T-cell (primary cell): ENCODE measurements around the gene OR13J1. TPM values are rescaled to one million over a fixed set of nuclear protein-coding genes. Genes with fewer than 3 reads are reported as not detected.
"Not testable (repeated sequence)": the region's sequence is repeated elsewhere in the genome, so short reads cannot be mapped to it uniquely, and the experiment has no call there.

Experiments
- ATAC-seq, 4 experiments: fragments of 200-7000 bp in 3 of 4; fragments of 150-1000 bp in 1 of 4; cut with Tn5 transposase; replicated peaks in 1 of 4; 1 replicate in 3 of 4; 2 replicates in 1 of 4; pipeline ENCODE4 v1.10.0; 2021; ENCODE audit warnings: moderate library complexity in 3 of 4, mild to moderate bottlenecking in 2 of 4, moderate number of reproducible peaks in 1 of 4
- CTCF ChIA-PET, 2 donors: fragments of 300-600 bp; sonication (Branson Sonifier 250); formaldehyde crosslinking; loops; one replicate each; lab custom pipeline; 2022; ENCODE audit warnings: antibody characterized with exemption in 2 of 2; lab: Charles Lee
- POLR2A ChIA-PET, 2 donors: fragments of 300-600 bp; sonication (Branson Sonifier 250); formaldehyde crosslinking; loops; one replicate each; lab custom pipeline; 2022; ENCODE audit warnings: antibody characterized with exemption in 2 of 2; lab: Charles Lee
- DNase-seq, 35 experiments: peaks; one replicate each; pipeline versions ENCODE4 v3.0.0 to v3.0.0-alpha.2; 2013 to 2023
- H3K27ac ChIP-seq: one replicate; pipeline ENCODE4 v1.5.1; 2013; ENCODE audit warnings: low read length
- H3K27me3 ChIP-seq, 2 experiments: replicated peaks in 1 of 2; 1 replicate in 1 of 2; 2 replicates in 1 of 2; pipeline versions ENCODE4 v1.6.1 to v1.7.0; 2013; ENCODE audit warnings: low read length in 1 of 2, mixed read lengths in 1 of 2; ENCODE audit not compliant: control insufficient read depth in 2 of 2, insufficient read depth in 2 of 2; ENCODE audit errors: extremely low read depth in 1 of 2
- H3K36me3 ChIP-seq, 2 donors: 1 replicate in 1 of 2; 2 replicates in 1 of 2; pipeline versions ENCODE4 v1.6.1 to v1.7.0; 2013; ENCODE audit warnings: low read length in 1 of 2; ENCODE audit not compliant: control insufficient read depth in 2 of 2, insufficient read depth in 1 of 2; ENCODE audit errors: extremely low read depth in 1 of 2
- H3K4me1 ChIP-seq, 2 experiments: 1 replicate in 1 of 2; 2 replicates in 1 of 2; pipeline versions ENCODE4 v1.6.1 to v1.7.0; 2013; ENCODE audit warnings: low read length in 2 of 2, mixed read lengths in 1 of 2; ENCODE audit not compliant: insufficient read depth in 2 of 2, control insufficient read depth in 1 of 2; ENCODE audit errors: extremely low read depth in 1 of 2
- H3K4me3 ChIP-seq, 2 donors: 1 replicate in 1 of 2; 2 replicates in 1 of 2; pipeline versions ENCODE4 v1.5.1 to v1.7.0; 2013; ENCODE audit warnings: mild to moderate bottlenecking in 2 of 2, low read length in 1 of 2, moderate library complexity in 1 of 2; ENCODE audit not compliant: control insufficient read depth in 1 of 2; ENCODE audit errors: extremely low read depth in 1 of 2
- H3K9me3 ChIP-seq: 2 replicates; pipeline ENCODE4 v1.7.0; 2013
- H3K27ac Mint-ChIP-seq, 2 donors: one replicate each; pipeline ENCODE4 v1.8.0; 2020 to 2021; ENCODE audit warnings: mild to moderate bottlenecking in 2 of 2, mixed read lengths in 2 of 2
- H3K27me3 Mint-ChIP-seq, 2 donors: one replicate each; pipeline ENCODE4 v1.8.0; 2021 to 2022; ENCODE audit warnings: mixed read lengths in 2 of 2
- H3K36me3 Mint-ChIP-seq: one replicate; pipeline ENCODE4 v1.8.0; 2021; ENCODE audit warnings: mixed read lengths
- H3K4me1 Mint-ChIP-seq, 3 donors: one replicate each; pipeline ENCODE4 v1.8.0; 2020 to 2022; ENCODE audit warnings: mixed read lengths in 3 of 3, mild to moderate bottlenecking in 1 of 3
- H3K4me3 Mint-ChIP-seq, 3 donors: one replicate each; pipeline ENCODE4 v1.8.0; 2020 to 2022; ENCODE audit warnings: mild to moderate bottlenecking in 3 of 3, mixed read lengths in 3 of 3, moderate library complexity in 3 of 3
- H3K9me3 Mint-ChIP-seq, 3 donors: one replicate each; pipeline ENCODE4 v1.8.0; 2020 to 2022; ENCODE audit warnings: mixed read lengths in 3 of 3
- WGBS: methylation state at CpG from one replicate; pipeline ENCODE4 v1.1.5; 2013; ENCODE audit warnings: missing lambda C conversion rate; ENCODE audit not compliant: insufficient coverage; 5-methylcytosine and 5-hydroxymethylcytosine counted together
- total RNA-seq, 35 experiments: library from RNA in 6 of 35; stranded (reverse) in 6 of 35; fragments of 120-200 nt in 1 of 35; gene quantifications; one replicate each; pipeline versions ENCODE4 v1.2.1 to v1.2.4 and lab custom pipeline; 2013 to 2026

The OR13J1 gene
- total RNA-seq, 5 donors from 2014 or later (not counting 1 experiment from before 2014, with no cell fraction given) = not detected

DNA sequence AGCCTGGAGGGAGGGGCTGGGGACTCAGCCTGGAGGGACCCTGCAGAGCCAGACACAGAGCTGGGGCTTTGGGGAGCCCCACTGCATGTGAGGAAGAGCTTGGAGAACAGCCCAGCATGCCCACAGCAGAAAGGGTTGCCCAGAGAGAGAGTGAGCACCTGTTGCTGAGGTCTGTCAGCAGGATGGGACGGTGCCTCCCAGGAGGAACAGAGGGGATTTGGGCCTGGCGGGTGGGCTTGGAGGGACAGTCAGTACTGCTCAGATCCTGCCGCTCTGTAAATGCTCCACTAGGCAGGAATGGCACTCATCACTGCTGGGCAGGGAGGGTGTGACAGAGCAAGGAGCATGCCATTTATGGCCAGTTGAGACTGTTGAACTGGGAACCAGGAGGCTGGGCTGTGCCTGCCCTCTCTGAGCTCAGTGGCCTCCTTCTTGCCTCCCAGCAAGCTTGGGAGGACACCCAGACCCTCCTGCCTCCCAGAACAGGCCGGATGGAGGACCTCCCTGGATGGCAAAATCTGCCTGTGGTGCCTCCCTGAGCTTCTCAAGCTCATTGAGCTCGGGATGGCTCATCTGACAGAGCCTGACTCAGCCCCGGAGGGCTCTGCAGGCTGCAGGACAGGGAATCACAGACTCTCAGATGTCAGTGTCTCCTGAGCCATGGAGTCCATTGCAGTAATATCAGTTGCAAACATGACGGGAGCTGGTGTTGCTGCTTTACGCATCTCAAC is 35.0 kb upstream of the OR13J1 start:
- peaks cover 0 to 3% of the 10 kb centered on the region in 2 donors for H3K36me3 ChIP-seq
- H3K27ac ChIP-seq = no peak overlapping the region
- no peak for ATAC-seq
- Mint-ChIP-seq H3K9me3 (no peaks in the 10 kb centered on the region), H3K36me3 (no peaks in the 10 kb centered on the region), H3K4me3 (no peak overlapping the region), H3K27ac (peak overlapping the region in 1 of 2 donors; percentile 6), H3K27me3 (peaks cover 4 to 8% of the 10 kb centered on the region in 2 donors), H3K4me1 (peaks cover 45 to 61% (median 46%) of the 10 kb centered on the region in 3 donors)
- ChIA-PET CTCF (interaction anchor here (0.6 to 1.3 kb wide), 5 partner anchors 27 to 1489 kb away, joined by 3 to 8 read pairs (median 3); no protein-coding TSS in a partner anchor), POLR2A (no interaction called here)
- WGBS = 78% methylated on average over 8 of the region's 8 CpGs
- no peak for DNase-seq
- H3K9me3 ChIP-seq = no peaks in the 10 kb centered on the region
- no peak overlapping the region for H3K4me3 ChIP-seq
- peaks cover 29 to 54% of the 10 kb centered on the region in 2 experiments for H3K4me1 ChIP-seq
- H3K27me3 ChIP-seq = peaks cover 0 to 7% of the 10 kb centered on the region in 2 experiments

- POLR2A ChIA-PET = no interaction called here
- H3K9me3 Mint-ChIP-seq = no peaks in the 10 kb centered on the region
- Histone ChIP-seq H3K9me3 (no peaks in the 10 kb centered on the region), H3K27me3 (peaks cover 0 to 7% of the 10 kb centered on the region in 2 experiments), H3K36me3 (peaks cover 0 to 3% of the 10 kb centered on the region in 2 donors), H3K4me1 (peaks cover 20 to 46% of the 10 kb centered on the region in 2 experiments), H3K4me3 (no peak overlapping the region), H3K27ac (no peak overlapping the region)
- no peak overlapping the region for H3K4me3 Mint-ChIP-seq
- no peaks in the 10 kb centered on the region for H3K36me3 Mint-ChIP-seq
- ATAC-seq (no peak), DNase-seq (no peak)
- peaks cover 36 to 52% (median 41%) of the 10 kb centered on the region in 3 donors for H3K4me1 Mint-ChIP-seq
- H3K27ac Mint-ChIP-seq = no peak overlapping the region
- H3K27me3 Mint-ChIP-seq = peaks cover 4 to 8% of the 10 kb centered on the region in 2 donors
- 100% methylated on average over 2 of the region's 8 CpGs for WGBS
- CTCF ChIA-PET = interaction anchor here (0.6 to 2.2 kb wide), 4 partner anchors 28 to 1488 kb away, joined by 3 to 14 read pairs (median 4); no protein-coding TSS in a partner anchor
Observed at GRCh38 chr9:35904338-35904737, 34.1 kb upstream of the OR13J1 start.

DNA sequence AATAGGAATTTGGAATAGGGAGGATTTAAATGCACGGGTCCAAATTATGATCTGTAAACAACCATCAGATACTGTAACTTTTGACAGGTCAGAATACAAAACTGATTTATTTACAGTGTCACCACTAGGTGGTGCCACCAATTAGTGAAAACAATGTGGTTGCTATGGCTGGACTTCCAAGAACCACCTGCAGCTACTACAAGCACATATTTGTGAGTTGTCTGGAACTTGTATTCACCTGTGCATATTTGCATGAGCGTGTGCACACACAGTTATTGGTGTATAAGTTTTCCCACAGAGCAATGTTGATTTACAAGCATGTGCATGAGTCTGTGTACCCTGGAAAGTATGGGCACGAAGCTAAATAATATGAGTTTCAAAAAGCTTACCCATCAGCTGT is 32.8 kb upstream of the OR13J1 start:
- DNase-seq = peak in 15 of 35 experiments; percentile 13 to 75 (median 26)
- no peak overlapping the region for H3K4me3 Mint-ChIP-seq
- H3K36me3 ChIP-seq = peaks cover 0 to 3% of the 10 kb centered on the region in 2 donors
- H3K27ac Mint-ChIP-seq = no peak overlapping the region
- peaks cover 4 to 8% of the 10 kb centered on the region in 2 donors for H3K27me3 Mint-ChIP-seq
- CTCF ChIA-PET = interaction anchor here (0.6 to 2.2 kb wide), 14 partner anchors 9 to 120 kb away, joined by 3 to 20 read pairs (median 4); partner anchors contain the start of gene FAM221B (in 1 of the 2)
- no peak overlapping the region for H3K27ac ChIP-seq
- no peaks in the 10 kb centered on the region for H3K36me3 Mint-ChIP-seq
- POLR2A ChIA-PET = interaction anchor here in 1 of 2 donors (0.6 to 0.7 kb wide), 2 partner anchors 43 to 150 kb away, joined by 3 to 4 read pairs; no protein-coding TSS in a partner anchor
- peaks cover 0 to 7% of the 10 kb centered on the region in 2 experiments for H3K27me3 ChIP-seq
- H3K9me3 ChIP-seq = no peaks in the 10 kb centered on the region
- peaks cover 8 to 33% of the 10 kb centered on the region in 2 experiments for H3K4me1 ChIP-seq
- H3K9me3 Mint-ChIP-seq = no peaks in the 10 kb centered on the region
- peaks cover 23 to 40% (median 28%) of the 10 kb centered on the region in 3 donors for H3K4me1 Mint-ChIP-seq
- ATAC-seq = peak; percentile 58 to 66 (median 59)
- 50% methylated on average over 2 of the region's 3 CpGs for WGBS
- H3K4me3 ChIP-seq = no peak overlapping the region

- POLR2A ChIA-PET = interaction anchor here in 1 of 2 donors (0.6 kb wide), 1 partner anchor 238 kb away, joined by 5 read pairs; no protein-coding TSS in a partner anchor
- Mint-ChIP-seq H3K27ac (no peak overlapping the region), H3K4me3 (no peak overlapping the region), H3K9me3 (no peaks in the 10 kb centered on the region), H3K27me3 (peaks cover 4 to 18% of the 10 kb centered on the region in 2 donors), H3K4me1 (peaks cover 6 to 10% (median 6%) of the 10 kb centered on the region in 3 donors), H3K36me3 (no peaks in the 10 kb centered on the region)
- DNase-seq (no peak), ATAC-seq (no peak)
- no peaks in the 10 kb centered on the region for H3K9me3 ChIP-seq
- no peaks in the 10 kb centered on the region for H3K36me3 ChIP-seq
- CTCF ChIA-PET = interaction anchor here (0.6 to 0.9 kb wide), 3 partner anchors 20 to 36 kb away, joined by 3 to 5 read pairs (median 3); no protein-coding TSS in a partner anchor
- WGBS = 100% methylated on average over 1 of the region's 2 CpGs
- no peak overlapping the region for H3K27ac ChIP-seq
- H3K27me3 ChIP-seq = peaks cover 0 to 15% of the 10 kb centered on the region in 2 experiments
- H3K4me1 ChIP-seq = peaks cover 3% of the 10 kb centered on the region in 2 experiments
- H3K4me3 ChIP-seq = no peak overlapping the region
Observed at GRCh38 chr9:35899021-35899420, 28.8 kb upstream of the OR13J1 start.

GRCh38 chr9:35898337-35898736 is 28.1 kb upstream of the OR13J1 start:
- H3K27me3 Mint-ChIP-seq = peaks cover 4 to 24% of the 10 kb centered on the region in 2 donors
- Histone ChIP-seq H3K9me3 (no peaks in the 10 kb centered on the region), H3K4me1 (peaks cover 2 to 3% of the 10 kb centered on the region in 2 experiments), H3K36me3 (no peaks in the 10 kb centered on the region), H3K4me3 (no peak overlapping the region), H3K27ac (no peak overlapping the region), H3K27me3 (peaks cover 0 to 15% of the 10 kb centered on the region in 2 experiments)
- H3K27ac Mint-ChIP-seq = no peak overlapping the region
- H3K36me3 Mint-ChIP-seq = no peaks in the 10 kb centered on the region
- H3K4me3 Mint-ChIP-seq = no peak overlapping the region
- no peak for ATAC-seq
- ChIA-PET CTCF (interaction anchor here (0.6 to 0.9 kb wide), 2 partner anchors 19 to 58 kb away, joined by 3 to 6 read pairs; no protein-coding TSS in a partner anchor), POLR2A (no interaction called here)
- H3K9me3 Mint-ChIP-seq = no peaks in the 10 kb centered on the region
- DNase-seq = no peak
- H3K4me1 Mint-ChIP-seq = peaks cover 6% of the 10 kb centered on the region in 3 donors

DNA sequence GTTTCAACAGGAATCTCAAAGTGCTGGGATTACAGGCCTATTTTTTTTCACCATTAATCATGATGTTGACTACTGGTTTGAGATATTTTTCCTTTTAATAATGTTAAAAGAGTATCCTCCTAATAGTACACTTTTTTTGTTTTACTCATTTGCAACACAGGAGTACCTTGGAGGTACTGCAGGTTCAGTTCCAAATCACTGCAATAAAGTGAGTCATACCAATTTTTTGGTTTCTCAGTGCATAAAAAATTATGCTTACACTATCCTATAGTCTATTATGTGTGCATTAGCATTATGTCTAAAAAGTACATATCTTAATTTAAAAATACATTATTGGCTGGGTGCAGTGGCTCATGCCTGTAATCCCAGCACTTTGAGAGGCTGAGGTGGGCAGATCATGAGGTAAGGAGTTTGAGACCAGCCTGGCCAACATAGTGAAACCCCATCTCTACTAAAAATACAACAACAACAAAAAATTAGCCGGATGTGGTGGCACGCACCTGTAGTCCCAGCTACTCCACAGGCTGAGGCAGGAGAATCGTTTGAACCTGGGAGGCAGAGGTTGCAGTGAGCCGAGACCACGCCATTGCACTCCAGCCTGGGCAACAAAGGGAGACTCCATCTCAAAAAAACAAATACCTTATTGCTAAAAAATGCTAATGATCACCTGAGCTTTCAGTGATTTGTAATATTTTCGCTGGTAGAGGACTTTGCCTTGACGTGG is 27.3 kb upstream of the OR13J1 start:
- peaks cover 4 to 26% of the 10 kb centered on the region in 2 donors for H3K27me3 Mint-ChIP-seq
- DNase-seq, H3K36me3 ChIP-seq, H3K36me3 Mint-ChIP-seq, CTCF ChIA-PET, ATAC-seq, H3K4me1 ChIP-seq, H3K4me1 Mint-ChIP-seq, H3K9me3 Mint-ChIP-seq, H3K27ac ChIP-seq, H3K4me3 ChIP-seq, H3K4me3 Mint-ChIP-seq, H3K9me3 ChIP-seq, H3K27ac Mint-ChIP-seq, POLR2A ChIA-PET: not testable (repeated sequence)
- H3K27me3 ChIP-seq = peaks cover 0 to 17% of the 10 kb centered on the region in 2 experiments
- 81% methylated on average over 3 of the region's 7 CpGs for WGBS
